NOMO-1 (cell line): ENCODE measurements around the gene KPNA5.
"Not testable (repeated sequence)": the region's sequence is repeated elsewhere in the genome, so short reads cannot be mapped to it uniquely, and the experiment has no call there.

Source experiments
- DNase-seq, 2 experiments: peaks; one replicate each; lab custom pipeline; 2025; ENCODE audit not compliant: unreplicated experiment in 2 of 2; lab: John Stamatoyannopoulos, UW

The KPNA5 gene

DNA sequence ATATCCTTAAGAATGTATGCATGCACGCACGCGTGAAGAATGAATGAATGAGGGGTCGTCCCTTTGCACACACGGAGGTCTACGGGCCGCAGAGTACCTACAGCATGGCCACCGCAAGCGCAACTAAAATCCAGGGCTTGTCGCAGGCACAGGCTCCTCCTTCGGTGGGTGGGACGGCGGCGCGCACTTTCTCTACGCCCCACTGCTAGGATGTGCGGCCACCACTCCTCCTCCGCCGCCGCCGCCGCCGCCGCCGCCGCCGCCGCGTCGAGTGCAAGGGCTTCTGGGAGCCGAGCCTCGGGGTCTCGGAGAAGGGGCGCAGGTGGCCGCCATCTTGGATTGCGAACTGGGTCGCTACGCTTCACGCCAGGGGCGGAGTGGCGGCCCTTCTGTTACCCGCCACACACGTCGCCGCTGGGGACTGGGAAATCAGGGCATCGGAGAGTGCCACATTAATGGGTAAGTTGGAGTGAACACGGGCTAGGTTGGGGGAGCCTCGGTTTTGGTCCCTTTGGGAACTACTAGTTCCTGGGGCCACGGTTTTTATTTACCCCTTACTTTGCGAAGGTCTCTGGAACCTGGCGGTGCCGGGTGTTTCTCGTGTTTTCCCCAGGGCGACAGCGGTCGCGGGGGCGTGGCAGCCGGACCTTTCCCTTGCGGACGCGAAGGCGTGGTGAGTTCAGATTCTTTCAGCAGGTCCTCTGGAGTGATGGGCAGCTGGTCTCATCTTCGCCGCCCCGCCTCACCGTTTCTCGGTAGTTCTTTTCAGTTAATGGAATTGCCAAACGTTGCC, at the start of gene KPNA5:
TSS of gene KPNA5 (plus strand) at position 332 of the 793 bp plus-strand sequence. CDS start at position 456, 124 bp downstream.
- peak; percentile 92 for DNase-seq

DNA sequence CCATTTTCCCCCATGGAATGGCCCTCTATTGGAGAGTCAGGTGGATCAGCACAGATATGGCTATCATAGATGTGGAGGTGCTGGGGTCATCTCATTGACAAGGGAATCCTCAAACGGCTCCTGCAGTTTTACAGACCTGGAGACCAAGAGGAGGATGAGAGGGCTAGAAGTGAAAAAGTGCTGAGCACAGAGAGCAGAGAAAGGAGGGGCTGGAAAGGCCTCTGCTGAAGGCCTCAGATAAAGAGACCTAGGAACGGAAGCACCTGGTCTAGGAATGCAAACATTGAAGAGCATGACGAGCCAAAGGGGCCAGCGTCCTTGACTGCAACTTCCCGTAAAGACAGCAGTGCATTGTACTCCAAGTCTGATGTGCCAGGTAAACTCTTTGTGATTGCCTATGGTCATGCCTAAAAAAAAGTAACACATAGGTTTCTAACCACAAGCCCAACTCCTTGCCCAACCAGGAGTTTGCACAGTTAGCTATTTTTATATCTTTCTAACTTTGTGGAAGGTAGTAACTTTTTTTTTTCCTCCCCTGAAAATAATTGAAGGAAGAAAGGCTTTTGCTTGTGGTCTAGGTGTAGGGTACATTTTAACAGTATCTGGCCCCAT, 49.5 kb upstream of the KPNA5 start:
- DNase-seq, result no peak

- no peak for DNase-seq
Measured at GRCh38 chr6:116633685-116634084, 47.3 kb upstream of the KPNA5 start.

DNA sequence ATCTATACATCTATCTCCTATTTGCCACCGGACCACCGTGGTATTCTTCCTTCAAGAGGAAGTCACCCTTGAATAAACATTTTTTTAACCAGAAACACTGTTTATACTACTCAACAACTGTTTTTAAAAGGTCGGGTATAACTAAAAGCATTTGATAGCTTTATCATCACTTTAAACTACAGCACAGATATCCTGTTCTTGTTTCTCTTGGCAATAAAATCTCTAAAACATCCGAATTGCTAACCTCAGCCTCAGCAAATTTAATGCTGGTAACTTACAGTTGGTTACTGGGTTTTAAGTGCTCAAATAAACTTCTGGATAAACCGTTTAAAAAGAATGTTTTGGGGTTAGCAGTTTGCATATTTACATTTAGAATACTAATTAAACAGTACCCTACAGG, 32.9 kb upstream of the KPNA5 start:
- no peak for DNase-seq

- no peak for DNase-seq
Measured at GRCh38 chr6:116649129-116649528, 31.9 kb upstream of the KPNA5 start.

GRCh38 chr6:116651916-116652315, 29.1 kb upstream of the KPNA5 start:
- DNase-seq, result peak; percentile 6 to 7

DNA sequence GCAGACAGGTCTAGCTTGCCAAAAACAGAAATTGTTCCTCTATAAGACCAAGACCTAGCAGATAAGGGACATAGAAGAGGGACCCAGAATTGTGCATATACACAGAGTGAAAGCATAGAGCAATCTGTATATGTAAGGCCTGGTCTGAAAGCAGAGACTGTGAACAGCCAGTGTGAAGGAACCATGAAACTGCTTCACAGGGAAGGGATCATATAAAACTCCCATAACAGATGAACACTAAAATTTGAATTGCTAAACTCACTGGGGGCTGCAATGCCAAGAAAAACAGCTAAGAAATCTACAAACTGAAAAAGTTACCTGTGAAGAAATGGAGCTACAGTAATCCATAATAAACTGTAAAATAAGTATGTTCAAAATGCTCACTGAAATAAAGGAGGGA, 19.4 kb upstream of the KPNA5 start:
- DNase-seq, result no peak

DNA sequence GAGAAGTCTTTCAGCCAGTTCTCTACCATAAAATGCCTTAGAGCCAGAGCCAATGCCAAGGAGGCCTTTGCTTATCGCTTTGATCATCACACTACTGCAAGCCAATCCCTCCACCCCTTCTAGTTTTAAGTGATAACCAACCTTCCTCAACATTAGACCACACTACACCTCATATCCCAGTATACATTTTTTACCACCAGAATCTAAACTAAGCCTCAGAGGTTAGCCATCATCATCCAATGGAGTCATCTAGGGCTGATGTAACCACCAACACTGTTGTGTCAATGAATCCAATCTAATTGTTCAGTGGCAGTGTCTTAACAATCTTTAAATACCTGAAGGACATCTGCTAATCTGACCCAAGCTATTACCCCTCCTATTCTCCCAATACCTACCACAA, 18.8 kb upstream of the KPNA5 start:
- no peak for DNase-seq

GRCh38 chr6:116663308-116663707, 17.7 kb upstream of the KPNA5 start:
- DNase-seq, result no peak

- DNase-seq, result not testable (repeated sequence)
Measured at GRCh38 chr6:116664169-116664568, 16.8 kb upstream of the KPNA5 start.

DNA sequence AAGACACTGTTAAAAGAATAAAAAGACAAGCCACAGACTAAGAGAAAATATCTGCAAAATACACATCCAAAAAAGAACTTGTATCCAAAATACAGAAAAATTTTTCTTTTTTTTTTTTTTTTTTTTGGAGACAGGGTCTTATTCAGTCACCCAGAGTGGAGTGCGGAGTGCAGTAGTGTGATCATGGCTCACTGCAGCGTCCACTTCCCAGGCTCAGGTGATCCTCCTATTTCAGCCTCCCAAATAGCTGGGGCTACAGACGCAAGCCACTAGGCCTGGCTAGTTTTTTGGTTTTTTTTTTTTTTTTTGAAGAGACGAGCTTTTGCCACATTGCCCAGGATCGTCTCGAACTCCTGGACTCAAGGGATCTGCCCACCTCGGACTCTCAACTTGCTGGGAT, 15.5 kb upstream of the KPNA5 start:
- no peak for DNase-seq

- no peak for DNase-seq
Measured at GRCh38 chr6:116666869-116667268, 14.1 kb upstream of the KPNA5 start.

DNA sequence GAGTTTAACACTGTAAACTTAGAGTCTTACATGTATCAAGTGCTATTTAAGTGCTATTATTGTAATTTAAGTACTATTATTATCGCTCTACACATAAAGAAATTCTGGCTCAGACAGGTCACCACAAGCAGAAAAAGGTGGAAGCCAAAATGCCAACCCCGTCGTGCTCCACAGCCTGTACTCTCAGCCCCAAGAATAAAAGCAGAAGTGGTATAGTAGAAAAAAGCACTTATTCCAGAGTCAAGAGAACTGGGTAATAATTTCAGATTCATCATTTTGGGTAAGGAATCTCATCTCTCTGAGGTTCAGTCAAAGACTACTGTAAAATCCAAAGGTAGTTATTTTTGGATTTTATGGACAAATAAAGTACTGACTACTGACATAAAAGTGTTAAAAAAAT, 13.4 kb upstream of the KPNA5 start:
- DNase-seq, result peak; percentile 66 to 78

DNA sequence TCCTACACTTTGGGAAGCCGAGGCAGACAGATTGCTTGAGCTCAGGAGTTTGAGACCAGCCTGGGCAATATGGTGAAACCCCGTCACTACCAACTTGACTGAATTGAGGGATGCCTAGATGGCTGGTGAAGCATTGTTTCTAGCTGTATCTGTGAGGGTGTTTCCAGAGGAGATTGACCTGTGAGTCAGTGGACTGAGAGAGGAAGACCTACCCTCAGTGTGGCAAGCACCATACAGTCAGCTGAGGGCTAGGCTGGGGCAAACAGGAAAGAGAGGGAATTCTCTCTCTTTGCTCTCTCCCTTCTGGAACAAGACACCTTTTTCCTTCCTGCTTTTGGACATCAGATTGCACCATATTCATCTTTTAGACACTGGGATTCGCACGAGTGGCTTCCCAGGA, 8.7 kb upstream of the KPNA5 start:
- DNase-seq, result no peak

DNA sequence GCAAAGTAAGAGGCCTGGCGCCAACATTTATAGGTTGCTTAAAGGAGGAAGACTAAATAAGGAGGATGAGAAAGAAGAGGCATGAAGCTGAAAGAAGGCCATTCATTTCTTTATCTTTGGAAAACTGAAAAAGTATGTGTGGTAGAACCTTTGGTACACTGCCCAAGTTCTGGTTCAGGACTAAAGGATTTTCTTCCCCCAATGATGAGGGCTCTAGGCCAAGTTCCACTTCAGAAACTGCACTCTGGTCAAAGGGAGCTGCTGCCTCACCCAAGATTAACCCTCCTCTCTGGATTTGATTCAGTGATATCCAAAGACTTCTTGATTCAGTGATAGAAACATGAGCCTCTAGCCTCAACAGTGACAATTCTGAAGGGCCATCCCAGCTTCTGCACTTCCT, 5.0 kb upstream of the KPNA5 start:
- DNase-seq, result no peak

- DNase-seq, result peak; percentile 75 to 78
Measured at GRCh38 chr6:116682334-116682712, 1.3 kb downstream of the KPNA5 start.

GRCh38 chr6:116685437-116685993, 4.5 kb downstream of the KPNA5 start:
- no peak for DNase-seq

- DNase-seq, result not testable (repeated sequence)
Measured at GRCh38 chr6:116686475-116687101, 5.6 kb downstream of the KPNA5 start.

- no peak for DNase-seq
Measured at GRCh38 chr6:116691154-116691553, 10.1 kb downstream of the KPNA5 start.

DNA sequence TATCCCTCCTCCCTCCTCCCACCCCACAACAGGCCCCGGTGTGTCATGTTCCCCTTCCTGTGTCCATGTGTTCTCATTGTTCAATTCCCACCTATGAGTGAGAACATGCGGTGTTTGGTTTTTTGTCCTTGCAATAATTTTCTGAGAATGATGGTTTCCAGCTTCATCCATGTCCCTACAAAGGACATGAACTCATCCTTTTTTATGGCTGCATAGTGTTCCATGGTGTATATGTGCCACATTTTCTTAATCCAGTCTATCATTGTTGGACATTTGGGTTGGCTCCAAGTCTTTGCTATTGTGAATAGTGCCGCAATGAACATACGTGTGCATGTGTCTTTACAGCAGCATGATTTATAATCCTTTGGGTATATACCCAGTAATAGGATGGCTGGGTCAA, 11.9 kb downstream of the KPNA5 start:
- DNase-seq, result not testable (repeated sequence)

GRCh38 chr6:116693275-116693674, 12.3 kb downstream of the KPNA5 start:
- not testable (repeated sequence) for DNase-seq

- peak in 1 of 2 experiments; percentile 53 for DNase-seq
Measured at GRCh38 chr6:116695401-116695800, 14.4 kb downstream of the KPNA5 start.
